ENCODE results near the gene CLSTN3. TPM values are rescaled to one million over a fixed set of nuclear protein-coding genes. Genes with fewer than 3 reads are reported as not detected.

CLSTN3 gene
- total and polyA plus RNA-seq, 4 donors, result 30.8 to 74.2 (median 37.0) TPM

- no peak overlapping the region for H3K9ac ChIP-seq (ENCODE audit: insufficient read depth in 1 of 2, low read length in 2 of 2)
- H3K36me3 ChIP-seq (ENCODE audit: control insufficient read depth in 4 of 4, insufficient read depth in 4 of 4, low read length in 4 of 4), result peaks cover 0 to 12% (median 0%) of the 10 kb centered on the region in 4 donors
- TF ChIP-seq CTCF (IDR thresholded peaks at IDR 0.05; ENCODE audit: control extremely low read depth, extremely low read depth), result no peak
- peaks cover 0 to 3% (median 0%) of the 10 kb centered on the region in 5 donors for H3K4me1 ChIP-seq (ENCODE audit: control insufficient read depth in 5 of 5, insufficient read depth in 5 of 5, low read length in 5 of 5)
- no peak overlapping the region for H3K4me3 ChIP-seq
- no peak overlapping the region for H3K27ac ChIP-seq (ENCODE audit: low read depth in 1 of 2, low read length in 1 of 2)
- peaks cover 0 to 3% (median 0%) of the 10 kb centered on the region in 3 donors for H3K27me3 ChIP-seq (ENCODE audit: control insufficient read depth in 3 of 3, insufficient read depth in 3 of 3, low read length in 2 of 3)
- DNase-seq (no peak), ATAC-seq (ENCODE audit: insufficient read depth, low FRiP score) (peak; percentile 15)
- peaks cover 0 to 3% (median 0%) of the 10 kb centered on the region in 4 donors for H3K9me3 ChIP-seq (ENCODE audit: control insufficient read depth in 4 of 4, insufficient read depth in 3 of 4, low read length in 3 of 4)
- 85 to 87% methylated on average over 5 of the region's 5 CpGs for WGBS, 2 donors
Measured at GRCh38 chr12:7161811-7162210, 31.6 kb downstream of the CLSTN3 start.

GRCh38 chr12:7162691-7163114 lies 32.5 kb downstream of the CLSTN3 start:
- Histone ChIP-seq H3K27me3 (ENCODE audit: control insufficient read depth in 3 of 3, insufficient read depth in 3 of 3, low read length in 2 of 3) (peaks cover 0 to 3% (median 0%) of the 10 kb centered on the region in 3 donors), H3K9me3 (ENCODE audit: control insufficient read depth in 4 of 4, insufficient read depth in 3 of 4, low read length in 3 of 4) (peaks cover 0 to 5% (median 1%) of the 10 kb centered on the region in 4 donors), H3K4me1 (ENCODE audit: control insufficient read depth in 5 of 5, insufficient read depth in 5 of 5, low read length in 5 of 5) (no peaks in the 10 kb centered on the region), H3K27ac (ENCODE audit: low read depth in 1 of 2, low read length in 1 of 2) (no peak overlapping the region), H3K4me3 (no peak overlapping the region), H3K9ac (ENCODE audit: insufficient read depth in 1 of 2, low read length in 2 of 2) (no peak overlapping the region), H3K36me3 (ENCODE audit: control insufficient read depth in 4 of 4, insufficient read depth in 4 of 4, low read length in 4 of 4) (peaks cover 0 to 4% (median 0%) of the 10 kb centered on the region in 4 donors)
- DNase-seq, result peak; percentile 21 to 40 (median 39)
- WGBS, 2 donors, result 3% methylated on average over 19 of the region's 19 CpGs
- TF ChIP-seq CTCF (IDR thresholded peaks at IDR 0.05; ENCODE audit: control extremely low read depth, extremely low read depth), result peak; percentile 10
- ATAC-seq (ENCODE audit: insufficient read depth, low FRiP score), result peak; percentile 70

DNA sequence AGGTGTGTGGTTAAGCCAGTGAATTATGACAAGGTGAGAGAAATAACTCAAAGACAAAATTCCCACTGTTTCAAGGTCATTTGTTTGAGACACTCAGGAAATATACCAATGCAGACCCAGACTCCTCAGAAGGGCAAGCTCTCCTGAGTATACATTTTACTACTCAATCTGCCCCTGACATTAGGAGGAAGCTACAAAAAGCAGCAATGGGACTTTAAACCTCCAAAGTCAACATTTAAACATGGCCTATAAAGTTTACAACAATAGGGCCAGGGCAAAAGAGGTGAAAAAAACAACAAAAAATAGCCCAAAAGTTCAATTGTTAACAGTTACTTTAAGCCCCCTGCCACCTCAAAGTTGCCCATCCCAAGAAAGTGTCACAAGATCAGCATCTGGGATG lies 39.8 kb downstream of the CLSTN3 start:
- no peaks in the 10 kb centered on the region for H3K27me3 ChIP-seq (ENCODE audit: control insufficient read depth in 3 of 3, insufficient read depth in 3 of 3, low read length in 2 of 3)
- H3K9me3 ChIP-seq (ENCODE audit: control insufficient read depth in 4 of 4, insufficient read depth in 3 of 4, low read length in 3 of 4), result peaks cover 0 to 24% (median 4%) of the 10 kb centered on the region in 4 donors
- TF ChIP-seq CTCF (IDR thresholded peaks at IDR 0.05; ENCODE audit: control extremely low read depth, extremely low read depth), result no peak
- no peak for DNase-seq
- no peak overlapping the region for H3K4me3 ChIP-seq
- H3K9ac ChIP-seq (ENCODE audit: insufficient read depth in 1 of 2, low read length in 2 of 2), result no peak overlapping the region
- ATAC-seq (ENCODE audit: insufficient read depth, low FRiP score), result no peak
- no peaks in the 10 kb centered on the region for H3K4me1 ChIP-seq (ENCODE audit: control insufficient read depth in 5 of 5, insufficient read depth in 5 of 5, low read length in 5 of 5)
- H3K36me3 ChIP-seq (ENCODE audit: control insufficient read depth in 4 of 4, insufficient read depth in 4 of 4, low read length in 4 of 4), result no peaks in the 10 kb centered on the region
- no peak overlapping the region for H3K27ac ChIP-seq (ENCODE audit: low read depth in 1 of 2, low read length in 1 of 2)

DNA sequence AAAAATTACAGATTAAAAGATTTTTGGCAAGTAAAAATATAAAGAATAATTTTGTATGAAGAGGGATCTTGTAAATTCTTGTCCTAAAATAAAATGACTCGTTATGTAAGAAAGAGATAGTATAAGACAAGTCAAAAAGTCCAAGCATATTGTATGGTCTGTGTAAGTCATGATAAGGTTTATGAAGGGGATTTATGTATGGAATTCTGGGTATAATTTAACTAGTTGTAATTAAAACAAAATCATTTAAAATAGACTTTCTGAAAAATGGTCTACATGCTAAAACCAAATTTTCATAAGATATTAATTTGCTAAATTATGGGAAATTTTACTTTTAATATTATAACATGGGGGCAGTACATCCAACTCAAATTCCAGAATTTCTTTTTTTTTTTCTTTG lies 41.7 kb downstream of the CLSTN3 start:
- DNase-seq (no peak), ATAC-seq (ENCODE audit: insufficient read depth, low FRiP score) (no peak)
- WGBS, 2 donors, result 63 to 80% methylated on average over 1 of the region's 1 CpG
- TF ChIP-seq CTCF (IDR thresholded peaks at IDR 0.05; ENCODE audit: control extremely low read depth, extremely low read depth), result no peak
- Histone ChIP-seq H3K4me3 (no peak overlapping the region), H3K27ac (ENCODE audit: low read depth in 1 of 2, low read length in 1 of 2) (no peak overlapping the region), H3K9ac (ENCODE audit: insufficient read depth in 1 of 2, low read length in 2 of 2) (no peak overlapping the region), H3K27me3 (ENCODE audit: control insufficient read depth in 3 of 3, insufficient read depth in 3 of 3, low read length in 2 of 3) (no peaks in the 10 kb centered on the region), H3K36me3 (ENCODE audit: control insufficient read depth in 4 of 4, insufficient read depth in 4 of 4, low read length in 4 of 4) (no peaks in the 10 kb centered on the region), H3K4me1 (ENCODE audit: control insufficient read depth in 5 of 5, insufficient read depth in 5 of 5, low read length in 5 of 5) (no peaks in the 10 kb centered on the region), H3K9me3 (ENCODE audit: control insufficient read depth in 4 of 4, insufficient read depth in 3 of 4, low read length in 3 of 4) (peaks cover 0 to 24% (median 4%) of the 10 kb centered on the region in 4 donors)

Data from lung (tissue), 12 donors.